ENCODE data around the gene NPAS3.

DNA sequence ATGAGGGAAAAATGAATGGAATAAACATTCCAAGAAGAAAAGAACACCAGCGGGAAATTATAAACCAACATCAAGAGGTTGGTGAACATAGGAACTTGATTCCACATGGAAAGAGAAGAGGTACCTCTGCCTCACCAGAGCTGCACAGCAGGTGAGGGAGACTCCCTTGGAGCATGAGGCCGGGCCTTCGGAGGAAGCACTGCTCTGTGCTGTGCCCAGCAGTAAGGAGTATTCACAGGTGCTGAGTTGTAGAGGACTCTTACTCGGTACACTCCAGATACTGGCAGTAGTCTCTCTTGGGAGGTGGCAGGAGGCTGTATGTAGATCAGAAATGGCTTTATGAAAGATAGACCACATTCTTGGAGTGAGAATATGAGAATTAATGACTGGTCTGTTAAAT is 76.0 kb downstream of the NPAS3 start:
- TF ChIP-seq, protein P1, sequence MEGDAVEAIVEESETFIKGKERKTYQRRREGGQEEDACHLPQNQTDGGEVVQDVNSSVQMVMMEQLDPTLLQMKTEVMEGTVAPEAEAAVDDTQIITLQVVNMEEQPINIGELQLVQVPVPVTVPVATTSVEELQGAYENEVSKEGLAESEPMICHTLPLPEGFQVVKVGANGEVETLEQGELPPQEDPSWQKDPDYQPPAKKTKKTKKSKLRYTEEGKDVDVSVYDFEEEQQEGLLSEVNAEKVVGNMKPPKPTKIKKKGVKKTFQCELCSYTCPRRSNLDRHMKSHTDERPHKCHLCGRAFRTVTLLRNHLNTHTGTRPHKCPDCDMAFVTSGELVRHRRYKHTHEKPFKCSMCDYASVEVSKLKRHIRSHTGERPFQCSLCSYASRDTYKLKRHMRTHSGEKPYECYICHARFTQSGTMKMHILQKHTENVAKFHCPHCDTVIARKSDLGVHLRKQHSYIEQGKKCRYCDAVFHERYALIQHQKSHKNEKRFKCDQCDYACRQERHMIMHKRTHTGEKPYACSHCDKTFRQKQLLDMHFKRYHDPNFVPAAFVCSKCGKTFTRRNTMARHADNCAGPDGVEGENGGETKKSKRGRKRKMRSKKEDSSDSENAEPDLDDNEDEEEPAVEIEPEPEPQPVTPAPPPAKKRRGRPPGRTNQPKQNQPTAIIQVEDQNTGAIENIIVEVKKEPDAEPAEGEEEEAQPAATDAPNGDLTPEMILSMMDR (tag by site-specific recombination; IDR thresholded peaks at IDR 0.05): no peak
- no peak for TF ChIP-seq ZNF114 (tag by site-specific recombination; IDR thresholded peaks at IDR 0.05)
